K562 (cell line): ENCODE data around the gene MYOZ3. TPM values are rescaled to one million over a fixed set of nuclear protein-coding genes. Genes with fewer than 3 reads are reported as not detected.

Source experiments
- ATAC-seq: fragments of 200-7000 bp; cut with Tn5 transposase; 3 replicates; pipeline ENCODE4 v1.9.1; 2020; ENCODE audit warnings: moderate library complexity
- BruUV-seq: library from RNA; stranded (reverse); fragments of 400-500 nt; replicated peaks from 2 replicates; lab custom pipeline; 2021; lab: Mats Ljungman, UMichigan
- CTCF ChIA-PET: fragments of 300-600 bp; formaldehyde crosslinking; extraction: SDS; loops from one replicate; lab custom pipeline; 2021; ENCODE audit warnings: low intra/inter-chr PET ratio; lab: Yijun Ruan, JAX
- POLR2A ChIA-PET: fragments of 300-600, 350-650 bp; sonication (Branson Sonifier 250); formaldehyde crosslinking; extraction: SDS; loops from one replicate; lab custom pipeline; 2021; ENCODE audit warnings: antibody characterized with exemption, inconsistent platforms; lab: Yijun Ruan, JAX
- DNase-seq, 4 experiments: peaks; one replicate each; pipeline versions ENCODE4 v3.0.0 to v3.0.0-alpha.2; 2011 to 2018; ENCODE audit warnings: low spot score in 3 of 4, mixed read lengths in 3 of 4; ENCODE audit errors: extremely low read depth in 1 of 4
- FAIRE-seq: peaks from 2 replicates; lab custom pipeline; 2011; peaks lifted over from hg19 to GRCh38; lab: Jason Lieb, UNC
- H2AFZ ChIP-seq: 2 replicates; pipeline ENCODE4 v1.6.0; 2011; ENCODE audit warnings: low read depth, low read length, control low read depth, inconsistent platforms
- H3K27ac ChIP-seq: fragments of 200-600 bp; 3 replicates; pipeline ENCODE4 v1.8.0; 2011; ENCODE audit warnings: low read depth, mild to moderate bottlenecking, control low read depth, inconsistent platforms, low read length, moderate library complexity, mixed read lengths; ENCODE audit errors: extremely low read depth
- H3K27me3 ChIP-seq, 2 experiments: fragments of 300-600 bp in 1 of 2; 2 replicates in 1 of 2; 3 replicates in 1 of 2; pipeline versions ENCODE4 v1.6.0 to v1.8.0; 2011; ENCODE audit warnings: inconsistent platforms in 2 of 2, low read length in 2 of 2, mild to moderate bottlenecking in 1 of 2, mixed read lengths in 1 of 2, moderate library complexity in 1 of 2; ENCODE audit not compliant: control insufficient read depth in 2 of 2, insufficient read depth in 2 of 2
- H3K36me3 ChIP-seq: fragments of 300-600 bp; 3 replicates; pipeline ENCODE4 v1.8.0; 2011; ENCODE audit warnings: mild to moderate bottlenecking, low read length, inconsistent platforms; ENCODE audit not compliant: control insufficient read depth, insufficient read depth
- H3K4me1 ChIP-seq, 2 experiments: fragments of 200-600 bp in 1 of 2; replicated peaks in 1 of 2; 2 replicates in 1 of 2; 3 replicates in 1 of 2; pipeline versions ENCODE4 v1.5.1 to v1.8.0; 2011; ENCODE audit warnings: inconsistent platforms in 2 of 2, low read length in 2 of 2, mild to moderate bottlenecking in 1 of 2, mixed read lengths in 1 of 2, moderate library complexity in 1 of 2; ENCODE audit not compliant: control insufficient read depth in 2 of 2, insufficient read depth in 2 of 2
- H3K4me2 ChIP-seq: 2 replicates; pipeline ENCODE4 v1.6.1; 2011; ENCODE audit warnings: low read length, control low read depth, inconsistent platforms, mixed read lengths; ENCODE audit not compliant: insufficient read depth
- H3K4me3 ChIP-seq: fragments of 200-600 bp; sonication (generic), shearing (Covaris generic); 2 replicates; pipeline ENCODE4 v1.5.1; 2016; ENCODE audit warnings: control low read depth, inconsistent platforms
- H3K79me2 ChIP-seq: fragments of 200-600 bp; 3 replicates; pipeline ENCODE4 v1.8.0; 2011; ENCODE audit warnings: low read length, inconsistent platforms; ENCODE audit not compliant: control insufficient read depth, insufficient read depth
- H3K9ac ChIP-seq, 2 experiments: 2 replicates each; pipeline versions ENCODE4 v1.6.0 to v1.6.1; 2011; ENCODE audit warnings: low read depth in 2 of 2, low read length in 2 of 2, control low read depth in 1 of 2, inconsistent platforms in 1 of 2, mild to moderate bottlenecking in 1 of 2, mixed read lengths in 1 of 2; ENCODE audit not compliant: insufficient read depth in 1 of 2
- H3K9me1 ChIP-seq: one replicate; pipeline ENCODE4 v1.6.0; 2011; ENCODE audit warnings: inconsistent platforms, mild to moderate bottlenecking, low read length, moderate library complexity; ENCODE audit not compliant: control insufficient read depth, insufficient read depth
- H3K9me3 ChIP-seq: replicated peaks from 2 replicates; pipeline ENCODE4 v1.5.1; 2011; ENCODE audit warnings: low read depth, low read length, inconsistent platforms; ENCODE audit not compliant: control insufficient read depth, insufficient read depth
- H4K20me1 ChIP-seq: replicated peaks from 2 replicates; pipeline ENCODE4 v1.6.1; 2011; ENCODE audit warnings: low read length, inconsistent platforms, mixed read lengths; ENCODE audit not compliant: control insufficient read depth, insufficient read depth
- ARID3B ChIP-seq: fragments of 250-450 bp; sonication (Bioruptor Pico); IDR thresholded peaks from 2 replicates; pipeline ENCODE4 v1.4.0; 2020; ENCODE audit warnings: borderline replicate concordance
- FIP1L1 ChIP-seq: fragments of 200-400 bp; formaldehyde crosslinking; IDR thresholded peaks from 2 replicates; pipeline ENCODE4 v1.6.1; 2018; ENCODE audit warnings: mild to moderate bottlenecking, low read depth, low read length; ENCODE audit not compliant: poor library complexity, severe bottlenecking
- GATAD2B ChIP-seq: fragments of 450-650 bp; IDR thresholded peaks from 2 replicates; pipeline ENCODE4 v1.6.1; 2017; ENCODE audit warnings: mild to moderate bottlenecking, borderline replicate concordance
- HNRNPL ChIP-seq: fragments of 200-400 bp; formaldehyde crosslinking; IDR thresholded peaks from 2 replicates; pipeline ENCODE4 v1.6.1; 2017; ENCODE audit warnings: low read depth, mild to moderate bottlenecking, low read length
- KAT8 ChIP-seq: fragments of 450-650 bp; IDR thresholded peaks from 2 replicates; pipeline ENCODE4 v1.6.1; 2016; ENCODE audit warnings: low read depth, mild to moderate bottlenecking
- NFRKB ChIP-seq: fragments of 450-650 bp; IDR thresholded peaks from 2 replicates; pipeline ENCODE4 v1.6.1; 2016; ENCODE audit warnings: low read depth
- WGBS: fragments of 100-300 bp; shearing (Covaris generic); methylation state at CpG from one replicate; pipeline ENCODE4 v1.1.6; 2016; ENCODE audit warnings: low coverage, mixed read lengths; ENCODE audit not compliant: insufficient coverage; ENCODE audit errors: missing lambda C conversion rate; 5-methylcytosine and 5-hydroxymethylcytosine counted together
- in situ Hi-C: fragments of 300-500 bp; cut with MboI; formaldehyde crosslinking; loops from 4 replicates; pipeline ENCODE4 v1.15.0; 2018; ENCODE audit warnings: inconsistent platforms, mixed read lengths
- intact Hi-C: fragments of 100-400 bp; cut with micrococcal nuclease; formaldehyde crosslinking; loops from 2 replicates; pipeline ENCODE4 v1.14.2; 2022
- polyA plus RNA-seq, 8 experiments: library from polyadenylated mRNA; depleted of rRNA in 4 of 8; stranded (reverse) in 5 of 8; unstranded in 3 of 8; fragments of >200 nt; fragmentation: Nextera tagmentation in 2 of 8; fragmentation: Illumina TruSeq in 1 of 8; extraction: Ambion mirVana in 2 of 8; extraction: Trizol in 1 of 8; gene quantifications; 2 replicates each; pipeline versions ENCODE4 v1.2.1 to v1.2.3, GENCODE V29; 2011 to 2014; ENCODE audit warnings: inconsistent platforms in 1 of 8, missing spikeins in 1 of 8
- total RNA-seq, 7 experiments: library from RNA; depleted of rRNA in 6 of 7; stranded (reverse); fragments of >200 nt in 6 of 7; fragmentation: Illumina TruSeq in 2 of 7; extraction: Trizol in 2 of 7; gene quantifications; 2 replicates each; pipeline versions ENCODE4 v1.2.1 to v1.2.3, GENCODE V29; 2011 to 2021; ENCODE audit warnings: low replicate concordance in 1 of 7

MYOZ3 gene
- total and polyA plus RNA-seq, 9 of the 15 experiments (the other 6 are each of a cell fraction or from before 2014, with no cell fraction given): not detected

- in situ Hi-C loops (no loop called here), intact Hi-C loops (loop anchor here (10.0 kb wide), 1 partner anchor 154 kb away; the partner anchor contains the start of gene IRGM)
- no peak overlapping the region for H3K4me3 ChIP-seq
- BruUV-seq: TSS peak; percentile 19
- H3K9ac ChIP-seq: no peak overlapping the region
- no peaks in the 10 kb centered on the region for H3K9me1 ChIP-seq
- H3K4me2 ChIP-seq: no peak overlapping the region
- no peaks in the 10 kb centered on the region for H3K9me3 ChIP-seq
- H3K4me1 ChIP-seq: no peaks in the 10 kb centered on the region
- 71% methylated on average over 6 of the region's 6 CpGs for WGBS
- no peaks in the 10 kb centered on the region for H3K27me3 ChIP-seq
- no peaks in the 10 kb centered on the region for H4K20me1 ChIP-seq
- ATAC-seq (no peak), DNase-seq (no peak), FAIRE-seq (peak; percentile 32)
- peaks cover 54% of the 10 kb centered on the region for H3K36me3 ChIP-seq
- POLR2A ChIA-PET: interaction anchor here (1.0 to 2.9 kb wide), 4 partner anchors 10 to 138 kb away, joined by 3 to 18 read pairs (median 4); partner anchors contain the start of gene RBM22
- no peak overlapping the region for H3K27ac ChIP-seq
- CTCF ChIA-PET: no interaction called here
- no peak overlapping the region for H2AFZ ChIP-seq
- no peaks in the 10 kb centered on the region for H3K79me2 ChIP-seq
- no peak for TF ChIP-seq KAT8
- TF ChIP-seq GATAD2B: no peak
- no peak for TF ChIP-seq HNRNPL
- TF ChIP-seq ARID3B: no peak
- TF ChIP-seq NFRKB: no peak
- no peak for TF ChIP-seq FIP1L1
Observed at GRCh38 chr5:150690760-150691159, 29.7 kb downstream of the MYOZ3 start.
